Left forelimb (tissue), 1 donor: ENCODE results near the gene ZNF883.
"Not testable (repeated sequence)": the region's sequence is repeated elsewhere in the genome, so short reads cannot be mapped to it uniquely, and the experiment has no call there.

Experiments
- DNase-seq: peaks from one replicate; pipeline ENCODE4 v3.0.0-alpha.2; 2018; ENCODE audit warnings: low spot score

The ZNF883 gene

DNA sequence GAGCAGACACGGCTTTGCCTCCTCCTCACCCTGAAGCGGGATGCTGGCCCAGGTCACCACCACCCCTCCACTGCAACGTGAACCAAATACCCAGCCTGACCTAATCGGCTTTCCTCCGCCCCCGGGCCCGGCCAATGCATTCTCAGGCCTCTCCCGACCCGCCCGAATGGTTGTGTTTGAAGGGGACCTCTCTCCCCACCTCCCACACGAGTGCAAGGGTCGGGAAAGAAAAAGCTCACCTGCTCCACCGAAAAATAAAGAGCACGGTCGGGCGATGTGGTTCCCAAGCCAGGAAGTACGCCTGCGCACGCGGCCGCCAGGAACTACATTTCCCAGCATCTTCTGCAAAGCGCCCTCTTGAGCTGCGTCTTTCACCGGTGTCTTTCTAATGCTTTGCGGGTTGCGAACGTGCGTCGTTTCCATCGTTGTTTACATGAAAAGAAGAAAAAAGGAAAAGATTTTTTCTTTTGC lies at the start of gene ZNF883:
TSS of gene ZNF883 (minus strand) at position 282 of the 471 bp plus-strand sequence.
- peak; percentile 84 for DNase-seq

DNA sequence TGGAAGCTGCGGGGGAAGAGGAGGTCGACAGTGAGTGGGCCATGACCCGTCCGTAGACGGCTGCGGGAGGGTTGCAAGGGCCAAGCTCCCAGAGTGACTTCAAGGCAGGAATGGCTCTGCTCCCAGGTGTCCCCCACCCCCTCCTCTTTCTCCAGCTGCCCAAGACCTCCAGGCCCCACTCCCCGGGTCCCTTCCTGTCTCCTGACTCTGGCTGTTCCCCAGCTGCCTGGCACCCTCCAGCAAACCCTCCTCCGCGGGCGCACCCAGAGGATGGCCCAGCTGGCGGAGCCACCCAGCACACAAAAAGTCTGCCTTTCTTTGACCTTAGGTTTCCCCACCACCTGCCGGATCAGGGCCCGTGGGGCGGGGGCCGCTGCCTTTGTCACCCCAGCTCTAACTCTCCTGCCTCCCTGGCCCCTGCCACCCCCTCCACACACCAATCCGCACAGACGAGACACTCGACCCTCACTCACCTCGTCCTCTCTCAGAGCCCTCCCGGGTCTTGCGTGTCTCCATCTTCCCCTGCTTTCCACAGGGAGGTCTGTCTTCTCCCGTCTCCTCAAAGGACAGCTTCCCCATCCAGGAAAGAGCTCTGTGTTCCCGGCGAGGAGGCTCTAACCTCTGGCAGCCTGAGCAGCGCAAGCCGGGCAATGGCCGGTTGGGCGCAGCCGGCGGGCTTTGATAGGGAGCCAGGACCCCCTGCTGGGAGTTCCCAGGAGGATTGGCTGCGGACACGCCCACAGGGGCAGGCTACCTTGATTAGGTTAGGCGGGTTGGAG lies 49.3 kb upstream of the ZNF883 start:
- not testable (repeated sequence) for DNase-seq

GRCh38 chr9:113059581-113060284 lies 47.7 kb upstream of the ZNF883 start:
- DNase-seq: not testable (repeated sequence)

DNA sequence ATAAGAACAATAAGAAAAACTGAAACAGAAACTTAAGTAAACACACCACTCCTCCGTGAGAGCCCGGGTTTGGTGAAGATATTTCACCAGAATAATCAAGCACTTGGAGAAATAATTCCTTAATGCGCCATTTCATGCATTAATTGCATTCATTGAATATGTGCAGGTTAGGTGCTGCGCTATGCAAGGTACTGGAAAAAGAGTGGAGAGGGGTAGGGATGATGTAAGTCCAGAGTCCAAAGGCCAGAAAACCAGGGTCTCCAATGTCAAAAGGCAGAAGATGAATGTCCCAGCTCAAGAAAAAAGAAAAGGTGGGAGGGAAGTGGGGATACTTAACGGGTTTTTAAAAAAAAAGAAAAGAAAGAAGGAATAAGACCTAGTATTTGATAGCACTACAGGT lies 45.2 kb upstream of the ZNF883 start:
- DNase-seq: no peak

GRCh38 chr9:113056191-113057106 lies 44.5 kb upstream of the ZNF883 start, which contains the start of gene ZFP37:
Gene ZFP37 (minus strand): TSS chr9:113056724. CDS start chr9:113056688, 36 bp downstream.
- DNase-seq: peak; percentile 97

- DNase-seq: no peak
Measured at GRCh38 chr9:113042884-113043657, 31.1 kb upstream of the ZNF883 start.

- DNase-seq: no peak
Measured at GRCh38 chr9:113026200-113026599, 14.2 kb upstream of the ZNF883 start.

GRCh38 chr9:113018247-113018646 lies 6.3 kb upstream of the ZNF883 start:
- no peak for DNase-seq

GRCh38 chr9:113012492-113012891 lies 500 bp upstream of the ZNF883 start:
- DNase-seq: no peak

DNA sequence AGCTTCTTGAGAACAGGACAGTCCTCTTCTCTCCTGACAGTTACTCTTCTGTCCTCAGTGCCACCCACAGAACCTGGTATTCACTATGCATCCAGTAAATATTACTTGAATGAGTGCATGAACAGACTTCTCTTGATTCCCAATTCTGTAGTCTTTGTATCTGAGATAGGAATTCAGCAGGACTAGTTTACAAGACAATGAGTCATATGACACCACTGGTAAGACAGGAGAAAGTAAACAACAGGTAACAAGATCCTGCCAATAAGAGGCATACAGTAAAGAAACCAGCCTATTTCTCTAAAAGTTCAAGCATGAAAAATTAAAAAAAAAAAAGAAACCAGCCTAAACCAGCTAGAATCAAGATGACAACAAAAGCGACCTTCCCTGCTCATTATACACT lies 6.2 kb downstream of the ZNF883 start:
- no peak for DNase-seq

DNA sequence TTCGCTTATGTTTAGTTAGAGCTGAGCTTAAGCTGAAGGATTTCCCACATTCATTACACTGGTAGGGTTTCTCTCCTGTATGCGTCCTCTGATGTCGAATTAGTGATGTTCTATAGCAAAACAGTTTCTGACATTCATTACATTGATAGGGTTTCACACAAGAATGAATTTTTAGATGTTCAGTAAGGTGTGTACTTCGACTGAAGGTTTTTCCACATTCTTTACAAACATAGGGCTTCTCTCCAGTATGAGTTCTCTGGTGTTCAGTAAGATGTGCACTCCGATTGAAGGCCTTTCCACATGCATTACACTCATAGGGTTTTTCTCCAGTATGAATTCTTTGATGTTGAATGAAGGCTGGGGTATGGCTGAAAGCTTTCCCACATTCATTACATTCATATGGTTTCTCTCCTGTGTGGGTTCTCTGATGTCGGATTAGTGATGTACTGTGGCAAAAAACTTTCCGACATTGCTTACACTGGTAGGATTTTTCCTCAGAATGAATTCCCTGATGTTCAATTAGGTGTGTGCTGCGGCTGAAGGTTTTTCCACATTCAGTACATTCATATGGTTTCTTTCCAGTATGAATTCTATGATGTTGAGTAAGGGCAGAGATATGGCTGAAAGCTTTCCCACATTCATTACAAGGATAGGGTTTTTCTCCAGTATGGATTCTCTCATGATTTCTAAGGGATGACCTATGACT lies 14.6 kb downstream of the ZNF883 start:
- DNase-seq: no peak

DNA sequence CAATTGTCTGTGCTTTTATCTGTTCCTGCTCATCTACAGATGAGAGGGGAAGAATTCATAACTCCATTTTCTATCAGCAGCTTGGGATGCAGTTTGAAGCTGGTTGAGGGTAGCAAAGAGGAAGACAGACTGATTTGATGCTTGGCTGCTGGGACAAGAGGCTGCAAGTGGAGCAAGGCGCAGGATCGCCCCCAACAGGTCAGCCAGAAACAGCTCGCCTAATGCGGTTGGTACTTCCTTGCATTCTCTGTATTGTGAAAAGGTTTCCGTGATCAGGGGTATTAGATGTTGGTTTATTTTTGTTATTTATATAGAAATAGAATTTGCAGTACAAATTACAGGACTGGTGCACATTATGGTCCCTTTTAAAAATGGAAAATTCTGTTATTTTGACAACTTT lies 40.6 kb downstream of the ZNF883 start:
- DNase-seq: no peak

GRCh38 chr9:112970939-112971338 lies 41.1 kb downstream of the ZNF883 start:
- DNase-seq: no peak

- DNase-seq: no peak
Measured at GRCh38 chr9:112969730-112970129, 42.3 kb downstream of the ZNF883 start.

DNA sequence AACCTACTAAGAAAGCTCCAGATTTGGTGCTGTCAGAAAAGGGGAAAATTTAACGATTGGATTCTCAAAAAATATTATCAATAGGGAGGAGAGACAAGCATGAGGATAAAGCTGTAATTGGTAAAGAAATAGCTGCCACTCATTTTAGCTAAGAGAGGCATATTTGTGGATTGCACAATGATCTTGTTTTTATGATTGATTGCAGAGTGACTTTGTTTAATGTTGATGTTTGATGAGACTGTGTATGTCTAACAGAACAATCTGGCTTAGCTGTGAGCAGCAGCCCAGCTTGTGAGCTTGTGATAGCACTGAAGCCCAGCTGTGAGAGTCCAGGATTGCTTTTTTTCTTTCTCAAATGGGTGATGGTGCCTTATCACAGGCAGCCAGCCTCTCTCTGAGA lies 56.4 kb downstream of the ZNF883 start:
- DNase-seq: no peak

DNA sequence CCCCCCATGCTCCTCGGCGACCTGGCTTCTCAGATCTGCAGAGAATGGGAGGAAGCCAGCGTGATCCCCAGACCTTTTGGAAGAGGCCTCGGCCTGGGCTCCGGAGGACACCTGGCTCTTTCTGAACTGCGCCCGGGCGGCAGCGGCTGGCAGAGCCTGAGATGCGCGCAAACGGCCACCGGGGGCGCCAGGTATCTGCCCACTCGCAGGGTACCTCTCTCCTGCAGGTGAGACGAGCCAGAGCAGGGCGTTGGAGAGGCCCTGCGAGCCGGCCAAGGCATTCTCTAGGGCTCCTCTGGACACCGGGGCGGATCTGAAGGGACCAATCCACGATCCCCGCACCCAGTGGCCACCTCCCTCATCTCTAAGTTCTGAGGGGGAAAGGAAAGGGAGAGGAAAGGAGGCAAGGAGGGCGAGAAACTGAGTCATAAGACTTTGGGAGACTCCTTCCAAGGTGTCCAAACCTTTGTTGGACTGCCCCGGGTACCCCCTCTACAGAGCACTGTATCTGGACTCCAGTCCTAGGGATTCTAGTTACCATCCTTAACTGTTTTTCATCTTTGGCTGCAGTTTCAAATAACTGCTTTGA lies 66.3 kb downstream of the ZNF883 start:
- no peak for DNase-seq

DNA sequence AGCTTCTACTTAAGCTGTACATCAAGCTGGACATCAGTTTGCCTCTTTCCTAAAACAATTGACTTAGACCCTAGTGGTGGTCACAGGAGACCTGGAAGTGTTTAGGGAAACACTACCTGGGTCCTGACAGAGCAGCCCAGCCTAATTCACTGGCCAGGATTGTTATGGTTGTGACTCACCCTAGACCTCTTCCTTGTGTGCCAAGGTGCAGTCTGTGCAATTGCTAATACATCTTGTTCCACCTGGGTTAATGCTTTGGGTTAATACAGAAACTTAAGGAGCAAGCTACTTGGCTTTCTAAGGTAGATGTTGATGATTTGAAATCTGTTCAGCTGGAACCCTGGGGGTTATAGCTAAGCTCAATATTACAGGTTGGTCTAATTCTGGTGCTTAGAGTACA lies 72.6 kb downstream of the ZNF883 start:
- no peak for DNase-seq

- no peak for DNase-seq
Measured at GRCh38 chr9:112933696-112934095, 78.3 kb downstream of the ZNF883 start.

GRCh38 chr9:112925058-112925641 lies 86.8 kb downstream of the ZNF883 start:
- no peak for DNase-seq

GRCh38 chr9:112921549-112921948 lies 90.4 kb downstream of the ZNF883 start:
- DNase-seq: no peak
